HG02885 (cell line): ENCODE results near the gene RYR1.
"Not testable (repeated sequence)": the region's sequence is repeated elsewhere in the genome, so short reads cannot be mapped to it uniquely, and the experiment has no call there.

Experiments used
- ATAC-seq: cut with Tn5 transposase; IDR thresholded peaks from one replicate; pipeline ENCODE4 v1.9.1; 2021; ENCODE audit warnings: mild to moderate bottlenecking; ENCODE audit not compliant: unreplicated experiment, poor library complexity

Gene RYR1

GRCh38 chr19:38553239-38553638 lies 119.7 kb downstream of the RYR1 start:
- ATAC-seq, result not testable (repeated sequence)

- ATAC-seq, result no peak
These were observed 121.2 kb downstream of the RYR1 start for GRCh38 chr19:38554676-38555141.

GRCh38 chr19:38555200-38555599 lies 121.7 kb downstream of the RYR1 start:
- ATAC-seq, result no peak

- no peak for ATAC-seq
These were observed 123.2 kb downstream of the RYR1 start for GRCh38 chr19:38556521-38557174.

GRCh38 chr19:38557205-38557799 lies 123.8 kb downstream of the RYR1 start:
- peak; percentile 54 for ATAC-seq

GRCh38 chr19:38558933-38559332 lies 125.4 kb downstream of the RYR1 start:
- ATAC-seq, result not testable (repeated sequence)

- peak; percentile 72 for ATAC-seq
These were observed 126.2 kb downstream of the RYR1 start for GRCh38 chr19:38559428-38560401.

- no peak for ATAC-seq
These were observed 127.6 kb downstream of the RYR1 start for GRCh38 chr19:38561053-38561606.

- ATAC-seq, result no peak
These were observed 128.2 kb downstream of the RYR1 start for GRCh38 chr19:38561658-38562057.

GRCh38 chr19:38562096-38562495 lies 128.6 kb downstream of the RYR1 start:
- ATAC-seq, result no peak

GRCh38 chr19:38563475-38563874 lies 130.0 kb downstream of the RYR1 start:
- no peak for ATAC-seq

GRCh38 chr19:38564981-38565690 lies 131.6 kb downstream of the RYR1 start:
- ATAC-seq, result no peak

GRCh38 chr19:38565691-38566105 lies 132.2 kb downstream of the RYR1 start:
- no peak for ATAC-seq

GRCh38 chr19:38569368-38569983 lies 136.0 kb downstream of the RYR1 start:
- no peak for ATAC-seq

GRCh38 chr19:38571682-38572081 lies 138.2 kb downstream of the RYR1 start:
- no peak for ATAC-seq

- no peak for ATAC-seq
These were observed 144.3 kb downstream of the RYR1 start for GRCh38 chr19:38577826-38578225.

- not testable (repeated sequence) for ATAC-seq
These were observed 145.8 kb downstream of the RYR1 start for GRCh38 chr19:38579304-38579703.

GRCh38 chr19:38580080-38580479 lies 146.6 kb downstream of the RYR1 start:
- no peak for ATAC-seq

GRCh38 chr19:38583219-38583984 lies 149.9 kb downstream of the RYR1 start:
- no peak for ATAC-seq
